NCI-H2107 treated with DMSO at 0.1 percent for 48 hours (cell line): ENCODE results near the gene FAM171A1.
"Not testable (repeated sequence)": the region's sequence is repeated elsewhere in the genome, so short reads cannot be mapped to it uniquely, and the experiment has no call there.

Source experiments
- DNase-seq: peaks from one replicate; lab custom pipeline; 2025; ENCODE audit not compliant: unreplicated experiment; lab: John Stamatoyannopoulos, UW

The FAM171A1 gene

DNA sequence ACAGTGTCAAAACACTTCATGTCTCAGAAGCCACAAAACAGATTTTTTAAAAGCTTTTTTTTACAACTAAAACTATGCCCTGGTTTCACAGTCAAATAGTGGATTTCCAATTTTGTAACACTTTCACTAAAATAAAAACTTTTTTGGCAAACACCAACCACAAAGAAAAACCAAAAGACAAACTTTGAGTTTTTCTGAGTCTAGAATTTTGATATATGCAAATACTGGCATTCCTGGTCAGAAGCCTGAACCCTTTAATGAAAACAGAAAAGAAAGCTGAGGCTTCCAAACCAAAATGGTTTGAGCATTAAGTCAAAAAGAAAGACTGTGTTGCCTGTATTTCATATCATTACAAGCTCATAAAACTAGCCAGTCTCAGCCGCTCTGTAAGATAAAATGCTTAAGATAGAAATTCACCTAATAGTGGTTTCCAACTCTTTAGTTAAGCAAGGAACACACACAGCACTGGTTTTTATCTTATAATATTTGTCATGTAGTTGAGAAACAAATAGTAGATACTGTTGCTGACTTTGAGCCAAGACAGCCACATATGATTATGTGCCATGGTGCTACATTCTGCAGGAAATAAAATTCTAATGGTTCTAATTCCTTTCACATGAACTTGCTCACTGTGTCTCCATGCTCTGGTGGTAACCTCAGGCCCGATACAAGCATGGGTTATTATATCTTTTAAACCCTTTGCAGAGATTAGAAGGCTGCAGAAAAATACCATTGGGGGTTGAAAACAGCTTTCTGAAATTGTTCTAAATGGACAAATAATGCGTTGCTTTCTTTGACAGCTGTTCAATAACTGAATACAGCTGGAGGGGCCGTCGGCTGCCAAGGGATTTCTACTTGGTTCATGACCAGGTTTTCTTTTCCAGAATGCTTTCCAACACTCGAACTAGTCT is 49.4 kb downstream of the FAM171A1 start:
- no peak for DNase-seq

DNA sequence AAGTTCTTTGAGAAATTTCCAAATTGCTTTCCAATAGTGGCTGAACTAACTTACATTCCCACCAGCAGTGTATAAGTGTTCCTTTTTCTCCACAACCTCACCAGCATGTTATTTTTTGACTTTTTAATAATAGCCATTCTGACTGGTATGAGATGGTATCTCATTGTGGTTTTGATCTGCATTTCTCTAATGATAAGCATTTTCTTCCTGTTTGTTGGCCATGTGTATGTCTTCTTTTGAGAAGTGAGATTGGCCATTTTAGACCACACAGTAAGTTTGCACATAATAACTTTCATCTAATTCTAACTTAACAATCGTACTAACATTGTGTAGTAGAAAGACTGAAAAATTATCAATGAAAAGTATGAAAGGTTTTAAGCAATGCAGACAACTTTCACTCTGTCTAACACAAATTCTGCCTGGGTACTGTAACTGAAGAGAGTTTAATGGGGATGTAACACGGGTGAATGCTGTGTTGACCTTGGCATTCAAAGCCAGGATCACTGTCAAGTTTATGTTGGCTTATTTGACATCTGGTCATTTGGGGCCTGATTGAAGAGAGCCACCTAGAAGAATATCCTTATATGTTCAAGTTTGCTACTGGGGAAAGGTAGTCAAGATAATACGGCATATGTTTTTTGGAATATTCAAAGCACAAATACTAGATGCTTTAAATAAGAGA is 50.4 kb downstream of the FAM171A1 start:
- DNase-seq, result no peak

DNA sequence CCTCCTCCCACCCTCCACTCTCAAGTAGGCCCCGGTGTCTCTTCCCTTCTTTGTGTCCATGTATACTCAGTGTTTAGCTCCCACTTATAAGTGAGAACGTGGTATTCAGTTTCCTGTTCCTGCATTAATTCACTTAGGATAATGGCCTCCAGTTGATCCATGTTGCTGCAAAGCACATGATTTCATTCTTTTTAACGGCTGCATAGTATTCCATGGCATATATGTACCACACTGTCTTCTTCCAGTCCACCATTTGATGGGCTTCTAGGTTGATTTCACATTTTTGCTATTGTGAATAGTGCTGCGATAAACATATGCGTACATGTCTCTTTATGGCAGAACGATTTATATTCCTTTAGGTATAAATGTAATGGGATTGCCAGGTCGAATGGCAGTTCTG is 51.0 kb downstream of the FAM171A1 start:
- DNase-seq, result no peak

- DNase-seq, result no peak
These were observed 54.1 kb downstream of the FAM171A1 start for GRCh38 chr10:15316871-15317464.

DNA sequence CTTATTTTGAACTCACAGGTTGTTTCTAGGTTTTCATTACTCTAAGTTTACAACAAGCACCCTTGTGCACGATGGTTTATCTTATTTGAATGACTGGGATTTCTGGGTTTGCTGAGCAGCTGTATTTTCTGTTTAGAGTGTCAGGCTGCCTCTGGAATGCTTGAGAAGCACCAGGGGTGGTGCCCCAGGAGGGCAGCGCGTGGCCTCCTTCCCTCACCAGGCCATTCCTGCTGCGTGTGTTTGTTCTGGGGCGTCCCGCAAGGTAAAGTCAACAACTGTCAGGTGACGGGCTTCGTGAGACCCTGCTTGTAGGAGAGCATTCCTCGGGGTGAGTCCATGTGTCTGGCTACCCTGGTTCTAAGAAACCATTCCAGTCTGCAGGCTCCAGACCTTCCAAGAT is 54.9 kb downstream of the FAM171A1 start:
- DNase-seq, result no peak

DNA sequence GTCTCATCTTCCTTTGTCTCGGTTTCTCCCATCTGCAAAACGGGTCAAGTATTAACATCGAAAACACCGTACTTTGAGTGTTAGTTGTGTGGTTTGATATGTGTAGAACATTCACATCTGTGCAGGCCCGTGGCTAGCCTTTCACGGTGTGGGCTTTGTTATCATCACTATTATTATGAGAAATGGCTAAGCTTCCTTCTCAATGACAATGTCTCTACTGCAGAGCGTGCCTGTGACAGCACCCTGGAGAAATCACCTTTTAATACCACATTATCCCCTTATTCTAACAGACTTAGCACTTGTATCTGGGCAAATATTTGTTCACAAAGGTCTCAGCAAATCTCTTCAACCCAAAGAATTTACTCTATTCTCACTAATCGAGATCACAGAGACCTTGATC is 55.8 kb downstream of the FAM171A1 start:
- no peak for DNase-seq

GRCh38 chr10:15314482-15315045 is 56.5 kb downstream of the FAM171A1 start:
- DNase-seq, result no peak

- DNase-seq, result no peak
These were observed 57.2 kb downstream of the FAM171A1 start for GRCh38 chr10:15313843-15314242.

- DNase-seq, result no peak
These were observed 58.0 kb downstream of the FAM171A1 start for GRCh38 chr10:15313047-15313446.

GRCh38 chr10:15311569-15312280 is 59.4 kb downstream of the FAM171A1 start:
- no peak for DNase-seq

DNA sequence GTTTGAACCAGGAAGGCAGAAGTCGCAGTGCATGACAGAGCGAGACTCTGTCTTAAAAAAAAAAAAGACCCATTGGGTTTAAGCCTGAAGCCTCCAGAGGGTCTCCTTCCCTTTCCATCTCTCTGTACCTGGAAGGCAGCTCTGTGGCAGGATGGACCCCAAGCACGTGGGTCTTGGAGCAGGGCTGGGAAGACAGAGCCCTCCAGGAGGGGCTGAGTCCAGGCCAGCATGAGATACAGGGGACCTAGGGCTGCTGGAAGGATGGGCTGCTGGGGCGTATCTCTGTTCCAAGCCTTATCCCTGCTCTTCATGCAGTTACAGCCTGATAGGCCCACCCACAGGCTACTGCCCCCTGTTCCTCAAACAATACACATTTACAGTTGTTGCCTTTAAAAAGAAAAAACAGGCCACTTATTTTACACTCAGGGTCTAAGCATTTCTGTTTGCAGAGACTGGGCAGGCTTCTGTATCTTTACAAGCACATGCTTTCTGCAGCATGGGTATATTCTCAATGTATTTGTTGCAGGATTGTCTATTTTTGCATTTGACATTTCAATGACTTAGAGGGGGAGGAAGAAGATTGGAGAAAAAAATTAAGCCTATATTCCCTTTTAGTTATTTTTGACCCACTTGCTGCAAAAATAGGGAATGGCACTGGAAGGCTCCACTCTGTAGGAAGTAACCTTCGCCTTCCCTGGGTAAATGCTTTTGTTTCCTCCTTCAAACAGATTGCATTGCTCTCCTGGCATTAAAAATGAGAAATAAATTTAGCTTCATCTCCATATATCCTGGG is 60.1 kb downstream of the FAM171A1 start:
- no peak for DNase-seq

- DNase-seq, result no peak
These were observed 61.9 kb downstream of the FAM171A1 start for GRCh38 chr10:15309221-15309620.

DNA sequence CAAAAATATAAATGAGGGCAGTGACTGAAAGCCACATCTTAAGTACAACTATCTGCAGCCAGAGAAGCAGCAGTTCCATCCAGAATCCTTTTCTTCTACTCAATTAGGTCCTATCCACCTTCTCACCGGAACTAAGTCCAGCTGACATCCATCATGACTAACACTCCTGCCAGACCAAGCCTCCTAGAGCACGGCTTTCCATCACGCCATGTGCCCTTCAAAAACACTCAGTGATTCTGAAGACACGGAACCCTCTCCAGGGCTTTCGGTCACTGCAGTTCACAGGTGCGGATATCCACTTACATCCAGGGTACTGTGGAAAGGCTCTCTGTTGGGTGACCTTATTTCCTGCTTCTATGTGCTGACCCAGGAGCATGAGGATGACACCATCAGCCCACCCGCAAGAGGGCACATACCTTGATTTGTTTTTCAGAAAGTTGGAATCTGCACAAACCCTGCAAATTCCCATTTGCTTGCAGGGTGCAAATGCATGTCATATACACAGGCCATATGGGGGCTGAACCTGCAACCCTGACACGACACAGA is 64.3 kb downstream of the FAM171A1 start:
- DNase-seq, result no peak

GRCh38 chr10:15305634-15306033 is 65.5 kb downstream of the FAM171A1 start:
- DNase-seq, result no peak

- no peak for DNase-seq
These were observed 65.9 kb downstream of the FAM171A1 start for GRCh38 chr10:15305161-15305560.

DNA sequence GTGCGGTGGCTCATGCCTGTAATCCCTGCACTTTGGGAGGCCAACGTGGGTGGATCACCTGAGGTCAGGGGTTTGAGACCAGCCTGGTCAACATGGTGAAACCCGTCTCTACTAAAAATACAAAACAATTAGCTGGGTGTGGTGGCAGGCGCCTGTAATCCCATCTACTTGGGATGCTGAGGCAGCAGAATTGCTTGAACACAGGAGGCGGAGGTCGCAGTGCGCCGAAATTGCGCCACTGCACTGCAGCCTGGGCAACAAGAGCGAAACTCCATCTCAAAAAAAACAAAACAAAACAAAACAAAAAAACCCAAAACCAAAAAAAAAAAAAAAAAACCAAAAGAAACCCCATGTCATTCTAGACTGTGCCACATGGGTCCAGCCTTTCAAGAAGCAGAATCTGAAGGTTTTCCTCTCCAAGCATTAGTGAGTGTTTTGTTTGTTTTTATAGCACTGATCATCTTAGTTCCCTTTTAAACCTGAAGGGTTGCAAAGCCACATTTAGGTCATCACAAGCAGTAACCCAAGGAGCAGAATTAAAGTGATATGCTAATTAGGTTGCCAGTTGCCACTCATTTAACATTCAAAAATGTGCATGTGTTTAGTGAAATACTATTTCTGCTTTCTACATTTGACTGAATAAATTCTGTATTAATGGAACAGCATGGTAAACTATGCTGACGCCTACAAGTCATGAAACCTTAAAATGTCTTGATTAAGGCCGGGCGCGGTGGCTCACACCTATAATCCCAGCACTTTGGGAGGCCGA is 68.7 kb downstream of the FAM171A1 start:
- DNase-seq, result not testable (repeated sequence)

DNA sequence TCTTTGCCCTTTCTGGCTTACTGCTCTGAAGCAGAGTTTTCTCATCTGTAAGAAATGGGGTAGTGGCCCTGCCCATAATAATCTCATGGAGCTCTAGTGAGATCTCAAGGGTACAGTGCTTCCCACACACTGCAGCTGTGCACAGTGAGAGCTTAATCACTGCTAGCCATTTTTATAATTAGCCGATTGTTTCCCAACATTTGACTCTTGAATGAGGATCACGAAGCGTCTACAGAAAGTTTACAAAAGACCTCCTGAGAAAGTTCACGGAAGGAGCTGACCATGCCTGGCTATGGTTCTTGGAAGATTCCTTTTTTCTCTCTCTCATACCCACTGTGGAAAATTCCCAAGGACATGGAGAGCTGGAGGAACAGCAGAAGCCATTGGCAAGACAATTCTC is 70.4 kb downstream of the FAM171A1 start:
- no peak for DNase-seq

- DNase-seq, result no peak
These were observed 70.9 kb downstream of the FAM171A1 start for GRCh38 chr10:15300145-15300544.

DNA sequence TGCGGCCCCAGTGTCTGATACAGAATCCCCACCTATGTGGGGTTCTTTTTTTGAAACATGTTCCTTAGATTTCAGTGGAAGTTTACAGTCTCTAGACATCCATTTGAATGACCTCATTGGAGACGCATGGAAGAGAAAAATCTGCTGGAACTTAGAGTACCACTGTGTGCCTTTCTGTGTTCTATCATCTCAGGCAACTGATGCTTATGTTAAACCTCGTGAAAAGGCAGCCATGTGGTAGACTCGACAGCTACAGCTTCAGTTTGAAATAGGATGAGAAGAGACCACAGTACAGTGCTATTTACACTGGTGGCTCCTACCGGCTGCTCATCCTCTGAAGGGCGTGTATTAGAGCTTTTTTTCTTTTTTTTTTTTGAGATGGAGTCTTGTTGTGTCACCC is 74.4 kb downstream of the FAM171A1 start:
- no peak for DNase-seq
